Suprapubic skin (tissue), 4 donors: ENCODE measurements around the gene PPP6R2. TPM values are rescaled to one million over a fixed set of nuclear protein-coding genes. Genes with fewer than 3 reads are reported as not detected.

Experiments
- DNase-seq, 2 donors: peaks; one replicate each; pipeline ENCODE4 v3.0.0-alpha.2; 2019; ENCODE audit warnings: low spot score in 2 of 2
- H3K27ac ChIP-seq: fragments of 200-600 bp; sonication (generic); one replicate; pipeline ENCODE4 v1.5.1; 2019
- H3K27me3 ChIP-seq: fragments of 200-600 bp; sonication (generic); one replicate; pipeline ENCODE4 v1.5.1; 2019
- H3K36me3 ChIP-seq: fragments of 200-600 bp; sonication (generic); one replicate; pipeline ENCODE4 v1.5.1; 2019
- H3K4me1 ChIP-seq: fragments of 200-600 bp; sonication (generic); one replicate; pipeline ENCODE4 v1.5.1; 2019
- H3K4me3 ChIP-seq: fragments of 200-600 bp; sonication (generic); one replicate; pipeline ENCODE4 v1.5.1; 2019; ENCODE audit warnings: mild to moderate bottlenecking
- H3K9me3 ChIP-seq: fragments of 200-600 bp; sonication (generic); one replicate; pipeline ENCODE4 v1.5.1; 2019
- EP300 ChIP-seq: sonication (generic); formaldehyde crosslinking; IDR thresholded peaks from one replicate; pipeline ENCODE4 v1.6.1; 2017; ENCODE audit warnings: antibody characterized with exemption
- POLR2A ChIP-seq, 2 donors: fragments of 450-650 bp; IDR thresholded peaks; one replicate each; pipeline ENCODE4 v1.6.1; 2017; ENCODE audit warnings: antibody characterized with exemption in 2 of 2, mild to moderate bottlenecking in 2 of 2, moderate library complexity in 2 of 2
- POLR2AphosphoS5 ChIP-seq, 3 donors: sonication (generic); formaldehyde crosslinking; IDR thresholded peaks; one replicate each; pipeline ENCODE4 v1.6.1; 2017; ENCODE audit warnings: antibody characterized with exemption in 3 of 3
- WGBS: methylation state at CpG from one replicate; pipeline ENCODE4 v1.1.5; 2018; 5-methylcytosine and 5-hydroxymethylcytosine counted together
- total RNA-seq, 4 donors: library from RNA; depleted of rRNA; stranded (reverse); fragments of >200 nt; gene quantifications; one replicate each; pipeline ENCODE4 v1.1.0, GENCODE V29; 2016
- TF ChIP-seq, protein P1 (sequence below), 2 donors: fragments of 200-600 bp in 1 of 2; fragments of 450-650 bp in 1 of 2; sonication (generic) in 1 of 2; IDR thresholded peaks; one replicate each; pipeline ENCODE4 v1.5.1; 2016 to 2019; ENCODE audit warnings: antibody characterized with exemption in 2 of 2, mild to moderate bottlenecking in 1 of 2, moderate library complexity in 1 of 2

Gene PPP6R2
- total RNA-seq, 4 donors from 2014 or later = 46.7 to 70.3 (median 64.6) TPM

DNA sequence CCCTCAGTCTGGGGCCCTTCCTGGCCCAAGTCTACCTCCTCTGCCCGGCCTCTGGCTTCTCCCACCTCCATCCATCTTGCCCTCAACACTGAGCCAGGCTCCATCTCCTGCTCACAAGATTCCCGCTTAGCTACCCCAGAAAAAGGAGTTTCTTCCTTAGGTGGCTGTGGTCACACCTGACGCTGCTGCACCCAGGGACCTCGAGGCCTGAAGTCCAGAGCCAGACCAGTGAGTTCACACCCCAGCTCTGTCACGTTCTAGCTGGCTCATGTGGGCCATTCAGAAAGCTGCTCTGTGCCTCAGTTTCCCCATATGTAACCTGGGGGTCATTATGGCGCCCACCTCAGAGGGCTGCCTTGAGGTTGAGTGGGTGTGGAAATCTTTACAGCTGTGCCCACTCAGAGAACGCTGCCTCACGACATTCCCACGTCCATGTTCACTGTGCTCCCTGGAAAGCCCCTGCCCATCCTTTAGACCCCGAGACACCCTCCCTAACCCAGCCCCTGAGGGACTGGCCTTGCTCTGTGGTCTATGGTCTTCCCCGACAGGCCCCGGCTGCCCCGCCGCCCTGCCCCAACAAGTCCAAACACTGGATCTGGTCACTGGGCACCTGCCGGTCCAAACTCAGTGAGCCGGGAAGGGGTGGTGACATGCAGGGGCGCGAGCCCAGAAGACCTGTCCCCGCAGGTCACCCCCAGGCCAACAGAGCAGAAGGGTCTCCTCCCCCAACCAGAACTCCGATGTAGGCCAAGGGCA lies 45.4 kb upstream of the PPP6R2 start:
- H3K27ac ChIP-seq = no peak overlapping the region
- peaks cover 85% of the 10 kb centered on the region for H3K4me1 ChIP-seq
- TF ChIP-seq EP300 (no peak), POLR2A (IDR thresholded peaks at IDR 0.05) (no peak), POLR2AphosphoS5 (IDR thresholded peaks at IDR 0.05) (no peak)
- TF ChIP-seq, protein P1, sequence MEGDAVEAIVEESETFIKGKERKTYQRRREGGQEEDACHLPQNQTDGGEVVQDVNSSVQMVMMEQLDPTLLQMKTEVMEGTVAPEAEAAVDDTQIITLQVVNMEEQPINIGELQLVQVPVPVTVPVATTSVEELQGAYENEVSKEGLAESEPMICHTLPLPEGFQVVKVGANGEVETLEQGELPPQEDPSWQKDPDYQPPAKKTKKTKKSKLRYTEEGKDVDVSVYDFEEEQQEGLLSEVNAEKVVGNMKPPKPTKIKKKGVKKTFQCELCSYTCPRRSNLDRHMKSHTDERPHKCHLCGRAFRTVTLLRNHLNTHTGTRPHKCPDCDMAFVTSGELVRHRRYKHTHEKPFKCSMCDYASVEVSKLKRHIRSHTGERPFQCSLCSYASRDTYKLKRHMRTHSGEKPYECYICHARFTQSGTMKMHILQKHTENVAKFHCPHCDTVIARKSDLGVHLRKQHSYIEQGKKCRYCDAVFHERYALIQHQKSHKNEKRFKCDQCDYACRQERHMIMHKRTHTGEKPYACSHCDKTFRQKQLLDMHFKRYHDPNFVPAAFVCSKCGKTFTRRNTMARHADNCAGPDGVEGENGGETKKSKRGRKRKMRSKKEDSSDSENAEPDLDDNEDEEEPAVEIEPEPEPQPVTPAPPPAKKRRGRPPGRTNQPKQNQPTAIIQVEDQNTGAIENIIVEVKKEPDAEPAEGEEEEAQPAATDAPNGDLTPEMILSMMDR (IDR thresholded peaks at IDR 0.05) = no peak
- H3K4me3 ChIP-seq = no peak overlapping the region
- 79% methylated on average over 6 of the region's 20 CpGs for WGBS
- DNase-seq = no peak
- H3K9me3 ChIP-seq = no peaks in the 10 kb centered on the region
- no peaks in the 10 kb centered on the region for H3K36me3 ChIP-seq
- no peaks in the 10 kb centered on the region for H3K27me3 ChIP-seq

DNA sequence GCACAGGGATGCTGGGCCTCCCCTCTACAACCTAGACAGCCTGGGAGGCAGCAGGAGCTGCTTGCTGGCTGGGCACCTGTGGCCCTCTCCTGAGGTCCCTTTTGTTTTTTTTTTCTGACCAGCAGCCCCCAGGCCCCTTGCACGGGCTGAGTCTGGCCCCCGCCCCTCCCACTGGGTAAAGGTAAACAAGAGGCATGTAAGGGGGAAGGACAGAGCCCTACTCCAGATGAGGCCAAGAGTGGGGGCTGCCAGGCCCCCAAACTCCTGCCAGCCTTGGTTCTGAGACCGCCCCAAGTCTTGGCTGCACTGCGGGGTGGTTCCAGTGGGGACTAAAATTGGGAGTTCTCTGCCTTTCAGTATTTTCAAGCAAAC lies 44.9 kb upstream of the PPP6R2 start:
- TF ChIP-seq EP300 = no peak
- no peaks in the 10 kb centered on the region for H3K27me3 ChIP-seq
- no peak overlapping the region for H3K4me3 ChIP-seq
- H3K27ac ChIP-seq = no peak overlapping the region
- no peak for DNase-seq
- H3K4me1 ChIP-seq = peaks cover 85% of the 10 kb centered on the region
- 84% methylated on average over 2 of the region's 4 CpGs for WGBS
- H3K9me3 ChIP-seq = no peaks in the 10 kb centered on the region
- no peaks in the 10 kb centered on the region for H3K36me3 ChIP-seq

DNA sequence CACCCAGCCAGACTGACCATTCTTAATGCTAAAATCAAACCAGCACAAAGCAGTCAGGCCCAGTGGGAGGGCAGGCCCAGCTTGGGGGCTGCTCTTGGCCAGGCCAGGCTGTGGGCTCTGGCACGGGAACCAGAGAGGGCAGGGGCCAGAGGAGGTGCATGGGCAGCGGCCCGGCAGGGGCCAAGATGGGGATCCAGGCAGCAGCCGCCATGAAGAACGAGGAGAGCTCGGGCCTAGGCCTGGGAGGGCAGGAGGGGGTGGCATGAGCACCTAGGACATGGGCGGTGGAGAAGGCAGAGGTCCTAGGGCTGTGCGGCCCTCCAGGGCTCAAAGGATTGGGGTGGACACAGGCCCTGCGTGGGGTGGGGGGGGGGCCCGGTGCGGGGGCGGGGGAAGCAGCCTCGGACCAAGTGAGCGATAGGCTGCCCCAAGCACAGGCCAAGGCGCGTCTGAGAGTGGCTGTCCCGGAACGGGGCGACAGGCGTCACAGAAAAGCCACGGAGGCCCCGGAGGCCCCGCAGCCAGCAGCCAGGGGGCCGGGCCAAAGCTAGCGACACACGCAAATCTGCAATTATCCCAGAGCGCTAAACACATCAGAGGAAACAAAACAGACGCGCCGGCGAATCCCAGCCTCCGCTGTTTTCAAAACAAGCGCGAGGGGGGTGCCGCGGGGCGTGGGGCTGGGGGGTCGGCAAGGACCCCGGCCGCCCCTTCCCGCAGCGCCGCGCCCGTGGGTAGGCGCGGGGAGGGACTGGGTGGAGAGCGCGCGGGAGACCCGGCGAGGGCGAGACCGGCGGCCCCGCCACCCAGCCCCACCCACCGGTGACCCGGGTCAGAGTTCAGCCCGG lies 44.0 kb upstream of the PPP6R2 start:
- TF ChIP-seq POLR2A (IDR thresholded peaks at IDR 0.05) = no peak
- TF ChIP-seq, protein P1 (IDR thresholded peaks at IDR 0.05) = no peak
- no peak for TF ChIP-seq EP300
- DNase-seq = no peak
- Histone ChIP-seq H3K9me3 (no peaks in the 10 kb centered on the region), H3K27me3 (no peaks in the 10 kb centered on the region), H3K4me1 (peaks cover 85% of the 10 kb centered on the region), H3K36me3 (no peaks in the 10 kb centered on the region), H3K27ac (peak overlapping the region; percentile 71), H3K4me3 (peak overlapping the region; percentile 53)
- 20% methylated on average over 29 of the region's 59 CpGs for whole genome bisulfite sequencing

DNA sequence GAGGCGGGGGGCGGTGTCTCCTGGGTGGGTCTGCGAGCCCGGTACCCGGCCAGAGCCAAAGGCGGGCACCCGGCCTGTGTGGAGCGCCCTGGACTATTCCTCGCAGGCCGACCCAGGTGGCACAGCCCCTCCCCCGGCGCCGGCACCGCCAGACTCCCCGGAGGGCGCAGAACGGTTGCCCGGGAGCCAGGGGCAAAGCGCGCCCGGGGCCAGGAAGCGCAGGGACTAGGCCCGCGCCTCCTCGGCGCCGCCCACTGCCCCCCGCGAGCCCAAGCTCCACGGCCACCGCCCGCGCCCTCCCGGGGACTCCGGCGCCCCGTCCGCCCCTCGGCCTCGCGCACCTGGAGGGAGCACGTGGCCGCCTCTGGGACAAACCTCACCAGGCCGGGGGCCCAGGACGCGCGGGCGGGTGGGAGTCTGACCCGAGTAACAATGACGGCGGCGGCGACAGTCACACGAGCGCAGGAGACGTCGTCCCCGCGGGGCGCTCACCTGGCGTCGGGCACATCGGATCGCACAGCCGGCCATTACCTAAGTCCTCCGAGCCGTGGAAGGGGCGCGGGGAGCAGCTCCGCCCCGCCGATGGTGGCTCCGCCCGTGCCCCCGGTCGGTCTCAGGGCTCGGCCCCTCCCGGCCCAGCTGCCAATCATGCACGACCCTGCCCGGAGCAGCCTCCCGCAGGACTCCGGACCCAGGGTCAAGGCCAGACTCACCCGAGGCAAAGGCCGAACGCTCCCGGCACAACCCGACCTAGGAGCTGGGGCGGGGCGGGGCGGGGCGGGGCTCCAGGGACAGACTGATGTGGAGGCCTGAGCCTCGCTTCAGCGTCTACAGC lies 43.1 kb upstream of the PPP6R2 start:
- Histone ChIP-seq H3K9me3 (no peaks in the 10 kb centered on the region), H3K4me3 (peak overlapping the region; percentile 53), H3K36me3 (no peaks in the 10 kb centered on the region), H3K4me1 (peaks cover 85% of the 10 kb centered on the region), H3K27ac (peak overlapping the region; percentile 71), H3K27me3 (no peaks in the 10 kb centered on the region)
- 10% methylated on average over 18 of the region's 93 CpGs for WGBS
- TF ChIP-seq POLR2A (IDR thresholded peaks at IDR 0.05) = no peak
- TF ChIP-seq EP300 = no peak
- TF ChIP-seq POLR2AphosphoS5 (IDR thresholded peaks at IDR 0.05) = no peak
- TF ChIP-seq, protein P1 (IDR thresholded peaks at IDR 0.05) = no peak
- DNase-seq = no peak

DNA sequence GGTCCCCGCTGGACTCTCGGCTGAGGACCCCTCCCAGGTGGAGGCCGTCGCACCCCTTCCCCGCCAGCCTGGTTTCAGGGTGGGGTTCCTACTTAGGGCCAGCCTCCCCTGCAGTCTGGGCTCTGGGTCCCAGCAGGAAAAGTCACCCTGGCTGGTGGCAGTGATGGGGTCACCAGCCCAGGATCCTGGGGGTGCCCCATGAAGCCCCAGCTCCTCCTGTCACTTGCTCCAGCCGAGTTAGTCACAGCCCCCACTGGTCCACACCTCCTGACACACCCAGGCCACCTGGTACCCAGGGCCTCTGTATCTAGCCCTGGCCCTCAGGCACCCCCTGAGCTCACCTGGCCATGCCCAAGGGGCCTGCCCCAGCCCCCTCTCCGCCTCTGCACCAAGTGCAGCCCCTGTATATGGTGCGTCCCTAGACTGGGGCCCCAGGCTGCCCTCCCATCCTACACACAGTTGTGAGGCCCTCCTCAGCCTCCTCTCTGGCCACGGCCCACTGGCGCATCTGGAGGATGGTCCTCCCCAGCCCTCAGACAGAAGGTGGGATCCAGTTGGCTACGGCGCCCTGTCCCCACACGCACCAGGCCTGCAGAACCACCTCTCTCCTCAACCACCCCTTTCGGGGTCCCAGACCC lies 42.4 kb upstream of the PPP6R2 start:
- no peaks in the 10 kb centered on the region for H3K36me3 ChIP-seq
- peaks cover 93% of the 10 kb centered on the region for H3K4me1 ChIP-seq
- H3K9me3 ChIP-seq = no peaks in the 10 kb centered on the region
- WGBS = 71% methylated on average over 11 of the region's 14 CpGs
- H3K4me3 ChIP-seq = peak overlapping the region; percentile 53
- peak overlapping the region; percentile 96 for H3K27ac ChIP-seq
- TF ChIP-seq EP300 (no peak), POLR2AphosphoS5 (IDR thresholded peaks at IDR 0.05) (no peak), POLR2A (IDR thresholded peaks at IDR 0.05) (no peak)
- TF ChIP-seq, protein P1 (IDR thresholded peaks at IDR 0.05) = no peak
- no peaks in the 10 kb centered on the region for H3K27me3 ChIP-seq
- no peak for DNase-seq
